GM21825 (cell line): ENCODE measurements around the gene LIME1.

ENCODE experiments used
- ATAC-seq: cut with Tn5 transposase; IDR thresholded peaks from one replicate; pipeline ENCODE4 v1.9.1; 2021; ENCODE audit warnings: mild to moderate bottlenecking, moderate library complexity; ENCODE audit not compliant: unreplicated experiment

The LIME1 gene

GRCh38 chr20:63737945-63738686 is 1.7 kb downstream of the LIME1 start:
- no peak for ATAC-seq

GRCh38 chr20:63738687-63739129 is 2.2 kb downstream of the LIME1 start:
- no peak for ATAC-seq

- ATAC-seq: peak; percentile 43
Measured at GRCh38 chr20:63739130-63740069, 2.9 kb downstream of the LIME1 start, which contains the start of gene SLC2A4RG. TSS of gene SLC2A4RG (plus strand) at chr20:63739776. CDS start at chr20:63739913, 137 bp downstream.

- no peak for ATAC-seq
Measured at GRCh38 chr20:63740070-63740626, 3.7 kb downstream of the LIME1 start.

GRCh38 chr20:63740627-63741353 is 4.3 kb downstream of the LIME1 start:
- no peak for ATAC-seq

GRCh38 chr20:63741354-63741675 is 4.9 kb downstream of the LIME1 start:
- ATAC-seq: no peak

- no peak for ATAC-seq
Measured at GRCh38 chr20:63741676-63742380, 5.4 kb downstream of the LIME1 start.

GRCh38 chr20:63742381-63743024 is 6.0 kb downstream of the LIME1 start:
- ATAC-seq: no peak

GRCh38 chr20:63743210-63743970 is 6.9 kb downstream of the LIME1 start:
- ATAC-seq: no peak

- no peak for ATAC-seq
Measured at GRCh38 chr20:63744158-63744557, 7.7 kb downstream of the LIME1 start.

- no peak for ATAC-seq
Measured at GRCh38 chr20:63744574-63745423, 8.3 kb downstream of the LIME1 start.

- no peak for ATAC-seq
Measured at GRCh38 chr20:63745424-63745805, 9.0 kb downstream of the LIME1 start.

GRCh38 chr20:63745961-63746731 is 9.7 kb downstream of the LIME1 start:
- ATAC-seq: no peak

- ATAC-seq: no peak
Measured at GRCh38 chr20:63746751-63747315, 10.4 kb downstream of the LIME1 start.

- no peak for ATAC-seq
Measured at GRCh38 chr20:63747622-63748069, 11.2 kb downstream of the LIME1 start.

- no peak for ATAC-seq
Measured at GRCh38 chr20:63748070-63748933, 11.8 kb downstream of the LIME1 start.
